Measurements from ENCODE around the gene PRPF8. TPM values are rescaled to one million over a fixed set of nuclear protein-coding genes. Genes with fewer than 3 reads are reported as not detected.

The PRPF8 gene
- total and polyA plus RNA-seq, 2 of the 13 experiments (the other 11 are each of a cell fraction or from before 2014, with no cell fraction given) = 112 to 179 TPM

DNA sequence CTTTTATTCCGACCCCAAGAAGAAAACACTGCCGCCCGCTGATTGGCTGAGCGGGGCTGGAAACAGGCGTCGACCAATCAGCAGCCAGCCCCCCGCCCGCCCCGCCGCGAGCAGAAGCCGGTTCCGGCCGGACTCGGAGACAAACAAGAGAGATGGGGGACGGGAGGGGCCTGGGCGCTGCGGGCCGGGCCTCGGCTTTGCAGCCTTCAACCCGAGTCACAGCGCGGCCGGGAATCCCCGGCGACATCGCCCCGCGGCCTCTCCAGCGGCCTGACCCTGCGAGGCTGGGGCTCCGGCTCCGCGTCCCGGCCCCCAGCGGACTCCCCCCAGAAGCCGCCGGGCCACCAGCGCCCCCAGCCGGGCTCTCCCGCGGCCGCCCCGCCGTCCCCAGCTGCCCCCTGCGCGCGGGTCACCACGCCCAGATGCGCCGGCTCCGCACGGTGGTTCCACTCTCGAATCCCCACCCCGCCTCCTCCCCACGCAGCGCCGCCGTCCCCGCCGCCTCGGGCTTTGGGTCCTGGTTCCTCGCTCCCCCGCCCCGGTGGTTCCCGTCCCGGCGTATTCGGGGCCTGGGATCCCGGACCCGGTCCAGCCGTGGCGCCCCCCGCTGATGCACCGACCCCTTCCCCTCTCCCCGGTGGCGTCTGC is 55.7 kb downstream of the PRPF8 start (continued):
- TF ChIP-seq ZNF790 (CRISPR knock-in tag; IDR thresholded peaks at IDR 0.05; ENCODE audit: borderline replicate concordance) (peak; percentile 72; the same call in 1 of the 2 replicates), HMG20B (CRISPR knock-in tag; conservative IDR thresholded peaks at IDR 0.05) (peak; percentile 94), FOXK1 (CRISPR knock-in tag; IDR thresholded peaks at IDR 0.05; ENCODE audit: borderline replicate concordance, low read depth) (peak; percentile 40), HIVEP1 (CRISPR knock-in tag; IDR thresholded peaks at IDR 0.05) (0 out of 2 replicates have a peak, but pooled peaks have one; percentile 9), ZNF225 (CRISPR knock-in tag; IDR thresholded peaks at IDR 0.05) (0 out of 2 replicates have a peak, but pooled peaks have one; percentile 13), NR1H2 (CRISPR knock-in tag; IDR thresholded peaks at IDR 0.05; ENCODE audit: borderline replicate concordance, low read depth) (no peak), ZFP82 (CRISPR knock-in tag; IDR thresholded peaks at IDR 0.05; ENCODE audit: borderline replicate concordance) (peak; percentile 83; the same call in 1 of the 2 replicates), GABPB1 (CRISPR knock-in tag; IDR thresholded peaks at IDR 0.05) (peak; percentile 77), ZNF773 (CRISPR knock-in tag; IDR thresholded peaks at IDR 0.05; ENCODE audit: borderline replicate concordance) (peak; percentile 16; the same call in 1 of the 2 replicates), TAF1 (CRISPR knock-in tag; IDR thresholded peaks at IDR 0.05) (peak; percentile 34; the same call in 1 of the 2 replicates), ZNF652 (CRISPR knock-in tag; IDR thresholded peaks at IDR 0.05; ENCODE audit: borderline replicate concordance, low read depth) (no peak), MXI1 (IDR thresholded peaks at IDR 0.05; ENCODE audit: borderline replicate concordance, low read depth, low read length) (no peak), ZNF709 (CRISPR knock-in tag; IDR thresholded peaks at IDR 0.05) (0 out of 2 replicates have a peak, but pooled peaks have one; percentile 36), TEAD3 (CRISPR knock-in tag; optimal IDR thresholded peaks at IDR 0.05; ENCODE audit: borderline replicate concordance) (no peak), NFYB (CRISPR knock-in tag; IDR thresholded peaks at IDR 0.05) (peak; percentile 80)
- TF ChIP-seq, protein P1, sequence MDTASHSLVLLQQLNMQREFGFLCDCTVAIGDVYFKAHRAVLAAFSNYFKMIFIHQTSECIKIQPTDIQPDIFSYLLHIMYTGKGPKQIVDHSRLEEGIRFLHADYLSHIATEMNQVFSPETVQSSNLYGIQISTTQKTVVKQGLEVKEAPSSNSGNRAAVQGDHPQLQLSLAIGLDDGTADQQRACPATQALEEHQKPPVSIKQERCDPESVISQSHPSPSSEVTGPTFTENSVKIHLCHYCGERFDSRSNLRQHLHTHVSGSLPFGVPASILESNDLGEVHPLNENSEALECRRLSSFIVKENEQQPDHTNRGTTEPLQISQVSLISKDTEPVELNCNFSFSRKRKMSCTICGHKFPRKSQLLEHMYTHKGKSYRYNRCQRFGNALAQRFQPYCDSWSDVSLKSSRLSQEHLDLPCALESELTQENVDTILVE (CRISPR knock-in tag; IDR thresholded peaks at IDR 0.05) = peak; percentile 76
- TF ChIP-seq, protein P2, sequence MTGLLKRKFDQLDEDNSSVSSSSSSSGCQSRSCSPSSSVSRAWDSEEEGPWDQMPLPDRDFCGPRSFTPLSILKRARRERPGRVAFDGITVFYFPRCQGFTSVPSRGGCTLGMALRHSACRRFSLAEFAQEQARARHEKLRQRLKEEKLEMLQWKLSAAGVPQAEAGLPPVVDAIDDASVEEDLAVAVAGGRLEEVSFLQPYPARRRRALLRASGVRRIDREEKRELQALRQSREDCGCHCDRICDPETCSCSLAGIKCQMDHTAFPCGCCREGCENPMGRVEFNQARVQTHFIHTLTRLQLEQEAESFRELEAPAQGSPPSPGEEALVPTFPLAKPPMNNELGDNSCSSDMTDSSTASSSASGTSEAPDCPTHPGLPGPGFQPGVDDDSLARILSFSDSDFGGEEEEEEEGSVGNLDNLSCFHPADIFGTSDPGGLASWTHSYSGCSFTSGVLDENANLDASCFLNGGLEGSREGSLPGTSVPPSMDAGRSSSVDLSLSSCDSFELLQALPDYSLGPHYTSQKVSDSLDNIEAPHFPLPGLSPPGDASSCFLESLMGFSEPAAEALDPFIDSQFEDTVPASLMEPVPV (CRISPR knock-in tag; IDR thresholded peaks at IDR 0.05) = peak; percentile 15; the same call in 1 of the 2 replicates
- TF ChIP-seq, protein P3, sequence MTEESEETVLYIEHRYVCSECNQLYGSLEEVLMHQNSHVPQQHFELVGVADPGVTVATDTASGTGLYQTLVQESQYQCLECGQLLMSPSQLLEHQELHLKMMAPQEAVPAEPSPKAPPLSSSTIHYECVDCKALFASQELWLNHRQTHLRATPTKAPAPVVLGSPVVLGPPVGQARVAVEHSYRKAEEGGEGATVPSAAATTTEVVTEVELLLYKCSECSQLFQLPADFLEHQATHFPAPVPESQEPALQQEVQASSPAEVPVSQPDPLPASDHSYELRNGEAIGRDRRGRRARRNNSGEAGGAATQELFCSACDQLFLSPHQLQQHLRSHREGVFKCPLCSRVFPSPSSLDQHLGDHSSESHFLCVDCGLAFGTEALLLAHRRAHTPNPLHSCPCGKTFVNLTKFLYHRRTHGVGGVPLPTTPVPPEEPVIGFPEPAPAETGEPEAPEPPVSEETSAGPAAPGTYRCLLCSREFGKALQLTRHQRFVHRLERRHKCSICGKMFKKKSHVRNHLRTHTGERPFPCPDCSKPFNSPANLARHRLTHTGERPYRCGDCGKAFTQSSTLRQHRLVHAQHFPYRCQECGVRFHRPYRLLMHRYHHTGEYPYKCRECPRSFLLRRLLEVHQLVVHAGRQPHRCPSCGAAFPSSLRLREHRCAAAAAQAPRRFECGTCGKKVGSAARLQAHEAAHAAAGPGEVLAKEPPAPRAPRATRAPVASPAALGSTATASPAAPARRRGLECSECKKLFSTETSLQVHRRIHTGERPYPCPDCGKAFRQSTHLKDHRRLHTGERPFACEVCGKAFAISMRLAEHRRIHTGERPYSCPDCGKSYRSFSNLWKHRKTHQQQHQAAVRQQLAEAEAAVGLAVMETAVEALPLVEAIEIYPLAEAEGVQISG (CRISPR knock-in tag; IDR thresholded peaks at IDR 0.05) = 0 out of 2 replicates have a peak, but pooled peaks have one; percentile 35
- TF ChIP-seq, protein P4, sequence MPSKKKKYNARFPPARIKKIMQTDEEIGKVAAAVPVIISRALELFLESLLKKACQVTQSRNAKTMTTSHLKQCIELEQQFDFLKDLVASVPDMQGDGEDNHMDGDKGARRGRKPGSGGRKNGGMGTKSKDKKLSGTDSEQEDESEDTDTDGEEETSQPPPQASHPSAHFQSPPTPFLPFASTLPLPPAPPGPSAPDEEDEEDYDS (CRISPR knock-in tag; IDR thresholded peaks at IDR 0.05) = peak; percentile 70
- TF ChIP-seq, protein P5, sequence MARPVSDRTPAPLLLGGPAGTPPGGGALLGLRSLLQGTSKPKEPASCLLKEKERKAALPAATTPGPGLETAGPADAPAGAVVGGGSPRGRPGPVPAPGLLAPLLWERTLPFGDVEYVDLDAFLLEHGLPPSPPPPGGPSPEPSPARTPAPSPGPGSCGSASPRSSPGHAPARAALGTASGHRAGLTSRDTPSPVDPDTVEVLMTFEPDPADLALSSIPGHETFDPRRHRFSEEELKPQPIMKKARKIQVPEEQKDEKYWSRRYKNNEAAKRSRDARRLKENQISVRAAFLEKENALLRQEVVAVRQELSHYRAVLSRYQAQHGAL (CRISPR knock-in tag; IDR thresholded peaks at IDR 0.05; ENCODE audit: not compliant biosample characterization) = peak; percentile 37
- TF ChIP-seq, protein P6, sequence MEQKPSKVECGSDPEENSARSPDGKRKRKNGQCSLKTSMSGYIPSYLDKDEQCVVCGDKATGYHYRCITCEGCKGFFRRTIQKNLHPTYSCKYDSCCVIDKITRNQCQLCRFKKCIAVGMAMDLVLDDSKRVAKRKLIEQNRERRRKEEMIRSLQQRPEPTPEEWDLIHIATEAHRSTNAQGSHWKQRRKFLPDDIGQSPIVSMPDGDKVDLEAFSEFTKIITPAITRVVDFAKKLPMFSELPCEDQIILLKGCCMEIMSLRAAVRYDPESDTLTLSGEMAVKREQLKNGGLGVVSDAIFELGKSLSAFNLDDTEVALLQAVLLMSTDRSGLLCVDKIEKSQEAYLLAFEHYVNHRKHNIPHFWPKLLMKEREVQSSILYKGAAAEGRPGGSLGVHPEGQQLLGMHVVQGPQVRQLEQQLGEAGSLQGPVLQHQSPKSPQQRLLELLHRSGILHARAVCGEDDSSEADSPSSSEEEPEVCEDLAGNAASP (CRISPR knock-in tag; IDR thresholded peaks at IDR 0.05; ENCODE audit: borderline replicate concordance) = peak; percentile 29; the same call in 1 of the 2 replicates
